SK-N-SH treated with all-trans-retinoic acid at 6 μM for 48 hours (cell line): ENCODE data around the gene DOCK4.

Source experiments
- ATAC-seq: fragments of 200-7000 bp; cut with Tn5 transposase; 3 replicates; pipeline ENCODE4 v1.9.1; 2020; ENCODE audit warnings: mild to moderate bottlenecking, moderate library complexity
- ARNTL ChIP-seq: fragments of 450-650 bp; formaldehyde crosslinking; IDR thresholded peaks from 2 replicates; pipeline ENCODE4 v1.5.0; 2020; ENCODE audit warnings: low read depth, mild to moderate bottlenecking, moderate library complexity, borderline replicate concordance
- BACH2 ChIP-seq: fragments of 250-450 bp; sonication (Bioruptor Pico); IDR thresholded peaks from 2 replicates; pipeline ENCODE4 v1.9.0; 2021; ENCODE audit warnings: mild to moderate bottlenecking, borderline replicate concordance
- CSDC2 ChIP-seq: fragments of 250-450 bp; sonication (Bioruptor Pico); IDR thresholded peaks from 2 replicates; pipeline ENCODE4 v1.5.0; 2020; ENCODE audit warnings: mild to moderate bottlenecking, moderate library complexity
- CSRNP3 ChIP-seq: fragments of 250-450 bp; sonication (Bioruptor Pico); IDR thresholded peaks from 2 replicates; pipeline ENCODE4 v1.5.1; 2021; ENCODE audit warnings: mild to moderate bottlenecking, moderate library complexity
- ESRRG ChIP-seq: fragments of 250-450 bp; sonication (Bioruptor Pico); IDR thresholded peaks from 2 replicates; pipeline ENCODE4 v1.6.1; 2021; ENCODE audit warnings: mild to moderate bottlenecking
- GLIS3 ChIP-seq: fragments of 250-450 bp; sonication (Bioruptor Pico); IDR thresholded peaks from 2 replicates; pipeline ENCODE4 v1.5.0; 2020; ENCODE audit warnings: mild to moderate bottlenecking, moderate library complexity
- ISL1 ChIP-seq: fragments of 250-450 bp; sonication (Bioruptor Pico); IDR thresholded peaks from 2 replicates; pipeline ENCODE4 v2.1.2; 2022; ENCODE audit warnings: mild to moderate bottlenecking, moderate library complexity
- OSR1 ChIP-seq: fragments of 250-450 bp; sonication (Bioruptor Pico); IDR thresholded peaks from 2 replicates; pipeline ENCODE4 v1.8.0; 2022; ENCODE audit warnings: moderate library complexity, mild to moderate bottlenecking, inconsistent platforms
- RARB ChIP-seq: fragments of 250-450 bp; sonication (Bioruptor Pico); IDR thresholded peaks from 2 replicates; pipeline ENCODE4 v1.8.0; 2021; ENCODE audit warnings: mild to moderate bottlenecking, moderate library complexity
- SNAI2 ChIP-seq: fragments of 250-450 bp; sonication (Bioruptor Pico); IDR thresholded peaks from 2 replicates; pipeline ENCODE4 v1.5.0; 2020; ENCODE audit warnings: mild to moderate bottlenecking, moderate library complexity
- TCF4 ChIP-seq: fragments of 250-450 bp; sonication (Bioruptor Pico); IDR thresholded peaks from 2 replicates; pipeline ENCODE4 v1.8.0; 2021; ENCODE audit warnings: mild to moderate bottlenecking, moderate library complexity, borderline replicate concordance
- TOX ChIP-seq: fragments of 250-450 bp; sonication (Bioruptor Pico); IDR thresholded peaks from 2 replicates; pipeline ENCODE4 v1.8.0; 2021; ENCODE audit warnings: mild to moderate bottlenecking, moderate library complexity, borderline replicate concordance
- TSHZ2 ChIP-seq: fragments of 250-450 bp; sonication (Bioruptor Pico); IDR thresholded peaks from 2 replicates; pipeline ENCODE4 v1.5.0; 2020; ENCODE audit warnings: mild to moderate bottlenecking, moderate library complexity
- ZC3H10 ChIP-seq: fragments of 250-450 bp; sonication (Bioruptor Pico); IDR thresholded peaks from 2 replicates; pipeline ENCODE4 v1.5.1; 2021; ENCODE audit warnings: mild to moderate bottlenecking, moderate library complexity
- ZFP3 ChIP-seq: fragments of 250-450 bp; sonication (Bioruptor Pico); IDR thresholded peaks from 2 replicates; pipeline ENCODE4 v1.5.0; 2020; ENCODE audit warnings: mild to moderate bottlenecking, moderate library complexity
- ZFP30 ChIP-seq: fragments of 450-650 bp; formaldehyde crosslinking; IDR thresholded peaks from 2 replicates; pipeline ENCODE4 v1.5.0; 2022; ENCODE audit warnings: mild to moderate bottlenecking, moderate library complexity
- ZNF70 ChIP-seq: fragments of 450-650 bp; formaldehyde crosslinking; IDR thresholded peaks from 2 replicates; pipeline ENCODE4 v1.5.0; 2020; ENCODE audit warnings: mild to moderate bottlenecking, moderate library complexity
- ZNF8 ChIP-seq: fragments of 450-650 bp; formaldehyde crosslinking; IDR thresholded peaks from 2 replicates; pipeline ENCODE4 v1.5.0; 2020; ENCODE audit warnings: mild to moderate bottlenecking, moderate library complexity
- TF ChIP-seq, protein P1 (sequence below): fragments of 250-450 bp; sonication (Bioruptor Pico); IDR thresholded peaks from 2 replicates; pipeline ENCODE4 v1.8.0; 2020; ENCODE audit warnings: mild to moderate bottlenecking, moderate library complexity, borderline replicate concordance
- TF ChIP-seq, protein P2 (sequence below): fragments of 250-450 bp; sonication (Bioruptor Pico); IDR thresholded peaks from 2 replicates; pipeline ENCODE4 v1.8.0; 2021; ENCODE audit warnings: low read depth, mild to moderate bottlenecking, moderate library complexity, borderline replicate concordance
- TF ChIP-seq, protein P3 (sequence below): fragments of 250-450 bp; sonication (Bioruptor Pico); IDR thresholded peaks from 2 replicates; pipeline ENCODE4 v1.5.1; 2020; ENCODE audit warnings: low read depth, mild to moderate bottlenecking, moderate library complexity

Gene DOCK4

DNA sequence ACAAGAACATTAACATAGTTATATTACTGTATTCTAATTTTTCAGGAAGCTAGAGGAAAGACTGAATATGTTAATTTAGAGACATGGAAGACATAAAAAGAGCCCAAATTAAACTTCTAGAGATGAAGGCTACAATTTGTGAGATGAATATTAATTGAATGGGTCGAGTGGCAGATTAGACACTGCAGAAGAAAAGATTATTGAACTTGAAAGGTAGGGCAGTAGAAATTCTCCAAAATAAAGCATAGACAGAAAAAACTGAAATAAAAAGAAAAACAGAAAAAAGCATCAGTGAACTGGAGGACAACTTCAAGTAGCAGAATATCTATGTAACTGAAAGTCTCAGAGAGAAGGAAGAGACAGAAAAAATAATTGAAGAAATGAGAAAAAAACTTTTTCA is 369.6 kb downstream of the DOCK4 start:
- no peak for TF ChIP-seq ESRRG (CRISPR knock-in tag)
- no peak for TF ChIP-seq ISL1 (CRISPR knock-in tag)
- TF ChIP-seq SNAI2: no peak
- no peak for TF ChIP-seq CSDC2 (CRISPR knock-in tag)
- peak; percentile 99 for TF ChIP-seq ZFP30 (CRISPR knock-in tag)
- no peak for ATAC-seq

DNA sequence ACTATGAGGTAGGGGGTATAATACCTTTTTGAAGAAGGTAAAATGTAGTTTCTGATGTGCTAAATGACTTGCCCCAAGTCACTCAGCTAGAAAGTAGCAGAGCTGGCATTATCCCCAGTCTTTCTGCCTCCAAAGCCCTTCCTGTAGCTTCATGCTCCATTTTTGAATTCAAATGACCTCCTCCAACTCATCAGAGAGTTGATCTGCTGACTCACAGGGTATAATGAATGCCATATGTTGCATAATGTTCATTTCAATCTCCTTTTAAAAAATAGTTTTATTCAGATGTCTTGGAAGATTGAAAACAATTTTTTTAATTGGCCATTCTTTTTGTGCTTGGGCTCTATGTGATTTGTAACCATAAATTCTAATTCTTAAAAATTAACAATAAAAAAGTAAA is 371.1 kb downstream of the DOCK4 start:
- peak; percentile 95 for ATAC-seq

More for the DNA sequence above, 371.1 kb downstream of the DOCK4 start:
- no peak for TF ChIP-seq ZC3H10 (CRISPR knock-in tag)
- TF ChIP-seq ESRRG (CRISPR knock-in tag): no peak
- peak; percentile 43; the same call in 1 of the 2 replicates for TF ChIP-seq TSHZ2 (CRISPR knock-in tag)
- no peak for TF ChIP-seq ZFP3 (CRISPR knock-in tag)
- peak; percentile 87 for TF ChIP-seq TCF4 (CRISPR knock-in tag)
- TF ChIP-seq ISL1 (CRISPR knock-in tag): peak; percentile 88
- TF ChIP-seq OSR1 (CRISPR knock-in tag): no peak
- TF ChIP-seq, protein P1, sequence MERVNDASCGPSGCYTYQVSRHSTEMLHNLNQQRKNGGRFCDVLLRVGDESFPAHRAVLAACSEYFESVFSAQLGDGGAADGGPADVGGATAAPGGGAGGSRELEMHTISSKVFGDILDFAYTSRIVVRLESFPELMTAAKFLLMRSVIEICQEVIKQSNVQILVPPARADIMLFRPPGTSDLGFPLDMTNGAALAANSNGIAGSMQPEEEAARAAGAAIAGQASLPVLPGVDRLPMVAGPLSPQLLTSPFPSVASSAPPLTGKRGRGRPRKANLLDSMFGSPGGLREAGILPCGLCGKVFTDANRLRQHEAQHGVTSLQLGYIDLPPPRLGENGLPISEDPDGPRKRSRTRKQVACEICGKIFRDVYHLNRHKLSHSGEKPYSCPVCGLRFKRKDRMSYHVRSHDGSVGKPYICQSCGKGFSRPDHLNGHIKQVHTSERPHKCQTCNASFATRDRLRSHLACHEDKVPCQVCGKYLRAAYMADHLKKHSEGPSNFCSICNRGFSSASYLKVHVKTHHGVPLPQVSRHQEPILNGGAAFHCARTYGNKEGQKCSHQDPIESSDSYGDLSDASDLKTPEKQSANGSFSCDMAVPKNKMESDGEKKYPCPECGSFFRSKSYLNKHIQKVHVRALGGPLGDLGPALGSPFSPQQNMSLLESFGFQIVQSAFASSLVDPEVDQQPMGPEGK (CRISPR knock-in tag): 0 out of 2 replicates have a peak, but pooled peaks have one; percentile 15
- TF ChIP-seq BACH2 (CRISPR knock-in tag): peak; percentile 90; the same call in 1 of the 2 replicates
- TF ChIP-seq RARB (CRISPR knock-in tag): no peak
- TF ChIP-seq TOX (CRISPR knock-in tag): no peak
- TF ChIP-seq, protein P2, sequence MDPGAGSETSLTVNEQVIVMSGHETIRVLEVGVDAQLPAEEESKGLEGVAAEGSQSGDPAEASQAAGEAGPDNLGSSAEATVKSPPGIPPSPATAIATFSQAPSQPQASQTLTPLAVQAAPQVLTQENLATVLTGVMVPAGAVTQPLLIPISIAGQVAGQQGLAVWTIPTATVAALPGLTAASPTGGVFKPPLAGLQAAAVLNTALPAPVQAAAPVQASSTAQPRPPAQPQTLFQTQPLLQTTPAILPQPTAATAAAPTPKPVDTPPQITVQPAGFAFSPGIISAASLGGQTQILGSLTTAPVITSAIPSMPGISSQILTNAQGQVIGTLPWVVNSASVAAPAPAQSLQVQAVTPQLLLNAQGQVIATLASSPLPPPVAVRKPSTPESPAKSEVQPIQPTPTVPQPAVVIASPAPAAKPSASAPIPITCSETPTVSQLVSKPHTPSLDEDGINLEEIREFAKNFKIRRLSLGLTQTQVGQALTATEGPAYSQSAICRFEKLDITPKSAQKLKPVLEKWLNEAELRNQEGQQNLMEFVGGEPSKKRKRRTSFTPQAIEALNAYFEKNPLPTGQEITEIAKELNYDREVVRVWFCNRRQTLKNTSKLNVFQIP (CRISPR knock-in tag): no peak
- no peak for TF ChIP-seq GLIS3 (CRISPR knock-in tag)
- TF ChIP-seq ZNF8: no peak; the same call in 1 of the 2 replicates
- TF ChIP-seq CSDC2 (CRISPR knock-in tag): no peak
- 0 out of 2 replicates have a peak, but pooled peaks have one; percentile 11 for TF ChIP-seq ZFP30 (CRISPR knock-in tag)
- no peak for TF ChIP-seq CSRNP3 (CRISPR knock-in tag)
- TF ChIP-seq, protein P3, sequence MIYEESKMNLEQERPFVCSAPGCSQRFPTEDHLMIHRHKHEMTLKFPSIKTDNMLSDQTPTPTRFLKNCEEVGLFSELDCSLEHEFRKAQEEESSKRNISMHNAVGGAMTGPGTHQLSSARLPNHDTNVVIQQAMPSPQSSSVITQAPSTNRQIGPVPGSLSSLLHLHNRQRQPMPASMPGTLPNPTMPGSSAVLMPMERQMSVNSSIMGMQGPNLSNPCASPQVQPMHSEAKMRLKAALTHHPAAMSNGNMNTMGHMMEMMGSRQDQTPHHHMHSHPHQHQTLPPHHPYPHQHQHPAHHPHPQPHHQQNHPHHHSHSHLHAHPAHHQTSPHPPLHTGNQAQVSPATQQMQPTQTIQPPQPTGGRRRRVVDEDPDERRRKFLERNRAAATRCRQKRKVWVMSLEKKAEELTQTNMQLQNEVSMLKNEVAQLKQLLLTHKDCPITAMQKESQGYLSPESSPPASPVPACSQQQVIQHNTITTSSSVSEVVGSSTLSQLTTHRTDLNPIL: no peak
- TF ChIP-seq ZNF70 (CRISPR knock-in tag): peak; percentile 84
- peak; percentile 50; the same call in 1 of the 2 replicates for TF ChIP-seq ARNTL (CRISPR knock-in tag)
- no peak for TF ChIP-seq SNAI2
